Mesothelial cell of epicardium (in vitro differentiated cells): ENCODE data around the gene ABLIM3. TPM values are rescaled to one million over a fixed set of nuclear protein-coding genes. Genes with fewer than 3 reads are reported as not detected.

Experiments
- DNase-seq, 2 experiments: peaks; one replicate each; pipeline ENCODE4 v3.0.0; 2021; ENCODE audit warnings: low spot score in 2 of 2; ENCODE audit not compliant: unreplicated experiment in 2 of 2
- H3K27ac Mint-ChIP-seq: 2 replicates; pipeline ENCODE4 v1.8.0; 2021; ENCODE audit warnings: mixed read lengths
- H3K27me3 Mint-ChIP-seq: 2 replicates; pipeline ENCODE4 v1.8.0; 2021; ENCODE audit warnings: low read depth, mixed read lengths
- H3K36me3 Mint-ChIP-seq: 2 replicates; pipeline ENCODE4 v1.8.0; 2021; ENCODE audit warnings: mixed read lengths
- H3K4me1 Mint-ChIP-seq: 2 replicates; pipeline ENCODE4 v1.8.0; 2021; ENCODE audit warnings: mixed read lengths
- H3K4me3 Mint-ChIP-seq: 2 replicates; pipeline ENCODE4 v1.8.0; 2021; ENCODE audit warnings: mild to moderate bottlenecking, moderate library complexity, mixed read lengths
- H3K9me3 Mint-ChIP-seq: 2 replicates; pipeline ENCODE4 v1.8.0; 2021; ENCODE audit warnings: mixed read lengths
- total RNA-seq: library from RNA; stranded (reverse); gene quantifications from 3 replicates; pipeline ENCODE4 v1.2.1, GENCODE V29; 2021
- TF ChIP-seq, protein P1 (sequence below): fragments of 200-600 bp; sonication (generic); IDR thresholded peaks from one replicate; pipeline ENCODE4 v1.5.0; 2021; ENCODE audit warnings: antibody characterized with exemption; ENCODE audit not compliant: unreplicated experiment

Gene ABLIM3
- total RNA-seq, 1 donor from 2014 or later, result 0.27 TPM

DNA sequence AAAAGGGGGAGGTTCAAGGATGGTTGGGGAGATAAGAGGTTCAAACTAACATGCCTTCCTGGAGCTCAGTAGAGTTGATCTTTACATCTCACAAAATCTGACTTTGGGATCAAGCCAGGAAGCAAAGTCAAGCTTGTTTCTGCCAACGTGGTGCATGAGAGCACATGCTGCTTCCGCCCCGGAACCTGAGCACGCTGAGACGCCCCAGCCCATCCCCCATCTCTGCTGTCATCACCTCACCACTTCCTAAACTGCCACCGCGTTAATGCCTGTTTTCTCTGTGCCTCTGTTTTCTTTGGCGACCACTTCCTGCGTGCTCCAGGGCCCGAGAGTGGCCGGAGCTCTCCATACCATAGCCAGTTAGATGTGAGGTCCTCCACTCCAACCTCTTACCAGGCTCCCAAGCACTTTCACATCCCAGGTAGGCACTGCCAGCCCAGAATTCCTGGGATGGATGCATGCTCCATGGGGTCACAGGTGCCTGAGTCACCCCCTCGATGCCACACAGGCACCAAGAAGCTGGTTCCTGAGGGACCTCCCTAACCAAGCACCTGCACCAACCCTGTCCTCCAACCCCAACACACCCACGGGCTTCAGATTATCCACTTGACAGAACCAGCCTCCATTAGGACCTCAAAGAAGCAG, 99.2 kb downstream of the ABLIM3 start:
- H3K27me3 Mint-ChIP-seq, result peaks cover 92% of the 10 kb centered on the region
- TF ChIP-seq, protein P1, sequence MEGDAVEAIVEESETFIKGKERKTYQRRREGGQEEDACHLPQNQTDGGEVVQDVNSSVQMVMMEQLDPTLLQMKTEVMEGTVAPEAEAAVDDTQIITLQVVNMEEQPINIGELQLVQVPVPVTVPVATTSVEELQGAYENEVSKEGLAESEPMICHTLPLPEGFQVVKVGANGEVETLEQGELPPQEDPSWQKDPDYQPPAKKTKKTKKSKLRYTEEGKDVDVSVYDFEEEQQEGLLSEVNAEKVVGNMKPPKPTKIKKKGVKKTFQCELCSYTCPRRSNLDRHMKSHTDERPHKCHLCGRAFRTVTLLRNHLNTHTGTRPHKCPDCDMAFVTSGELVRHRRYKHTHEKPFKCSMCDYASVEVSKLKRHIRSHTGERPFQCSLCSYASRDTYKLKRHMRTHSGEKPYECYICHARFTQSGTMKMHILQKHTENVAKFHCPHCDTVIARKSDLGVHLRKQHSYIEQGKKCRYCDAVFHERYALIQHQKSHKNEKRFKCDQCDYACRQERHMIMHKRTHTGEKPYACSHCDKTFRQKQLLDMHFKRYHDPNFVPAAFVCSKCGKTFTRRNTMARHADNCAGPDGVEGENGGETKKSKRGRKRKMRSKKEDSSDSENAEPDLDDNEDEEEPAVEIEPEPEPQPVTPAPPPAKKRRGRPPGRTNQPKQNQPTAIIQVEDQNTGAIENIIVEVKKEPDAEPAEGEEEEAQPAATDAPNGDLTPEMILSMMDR, result no peak
- H3K9me3 Mint-ChIP-seq, result no peaks in the 10 kb centered on the region
- H3K36me3 Mint-ChIP-seq, result no peaks in the 10 kb centered on the region
- no peak overlapping the region for H3K4me3 Mint-ChIP-seq
- DNase-seq, result no peak
- no peak overlapping the region for H3K27ac Mint-ChIP-seq
- no peaks in the 10 kb centered on the region for H3K4me1 Mint-ChIP-seq

DNA sequence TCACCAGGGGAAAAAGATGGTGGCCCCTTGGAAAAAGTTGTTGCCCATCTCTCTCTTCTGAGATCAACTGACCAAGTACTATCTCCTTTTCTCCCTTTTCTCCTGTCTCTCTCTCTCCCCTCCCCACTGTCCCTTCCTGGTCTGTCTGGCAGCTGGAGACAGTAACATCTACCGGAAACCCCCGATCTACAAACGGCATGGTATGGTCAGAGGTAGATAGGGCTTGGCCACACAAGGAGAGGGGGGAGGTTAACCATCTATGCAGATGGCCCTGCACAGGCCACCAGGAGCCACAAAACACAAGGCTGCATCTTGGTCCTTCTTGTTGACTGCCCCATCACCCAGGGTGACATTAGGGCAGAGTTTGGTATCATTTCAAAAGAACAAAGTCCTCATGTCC, 101.0 kb downstream of the ABLIM3 start:
- H3K27me3 Mint-ChIP-seq, result peaks cover 92% of the 10 kb centered on the region
- H3K36me3 Mint-ChIP-seq, result no peaks in the 10 kb centered on the region
- no peak overlapping the region for H3K27ac Mint-ChIP-seq

DNA sequence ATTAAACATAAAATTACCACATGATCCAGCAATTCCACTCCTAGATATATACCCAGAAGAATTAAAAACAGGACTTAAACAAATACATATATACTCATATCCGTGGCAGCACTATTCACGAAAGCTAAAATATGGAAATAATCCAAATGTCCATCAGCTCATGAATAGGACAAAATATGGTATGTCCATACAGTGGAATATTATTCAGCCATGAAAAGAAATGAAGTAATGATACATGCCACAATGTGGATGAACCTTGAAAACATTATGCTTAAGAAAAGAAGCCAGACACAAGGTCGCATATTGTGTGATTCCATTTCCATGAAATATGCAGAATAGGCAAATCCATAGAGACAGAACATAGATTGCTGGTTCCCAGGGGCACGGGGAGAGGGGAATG, 105.6 kb downstream of the ABLIM3 start:
- H3K4me1 Mint-ChIP-seq, result no peaks in the 10 kb centered on the region
- H3K27me3 Mint-ChIP-seq, result peaks cover 71% of the 10 kb centered on the region
- no peak for DNase-seq
- H3K27ac Mint-ChIP-seq, result no peak overlapping the region
- TF ChIP-seq, protein P1, result no peak
- peaks cover 7% of the 10 kb centered on the region for H3K9me3 Mint-ChIP-seq
- H3K4me3 Mint-ChIP-seq, result no peak overlapping the region
- no peaks in the 10 kb centered on the region for H3K36me3 Mint-ChIP-seq

More for the DNA sequence above, 101.0 kb downstream of the ABLIM3 start:
- no peaks in the 10 kb centered on the region for H3K4me1 Mint-ChIP-seq
- no peak for DNase-seq
- H3K4me3 Mint-ChIP-seq, result no peak overlapping the region
- H3K9me3 Mint-ChIP-seq, result peaks cover 7% of the 10 kb centered on the region
- TF ChIP-seq, protein P1, result no peak

DNA sequence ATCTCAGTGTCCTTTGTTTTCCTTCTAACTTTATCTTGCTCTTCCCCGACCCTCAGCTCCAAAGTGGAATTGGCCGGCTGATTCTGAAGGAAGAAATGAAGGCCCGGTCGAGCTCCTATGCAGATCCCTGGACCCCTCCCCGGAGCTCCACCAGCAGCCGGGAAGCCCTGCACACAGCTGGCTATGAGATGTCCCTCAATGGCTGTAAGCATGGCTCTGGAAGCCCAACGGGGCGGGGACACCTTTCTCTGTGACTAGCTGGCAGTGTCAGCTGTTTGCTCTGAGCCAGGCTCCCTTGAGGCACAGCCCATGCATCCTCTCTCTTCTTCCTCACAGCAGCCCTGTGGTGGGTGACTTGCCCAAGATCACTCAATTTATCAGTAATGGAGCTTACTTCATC, 106.4 kb downstream of the ABLIM3 start:
- TF ChIP-seq, protein P1, result no peak
- Mint-ChIP-seq H3K4me1 (no peaks in the 10 kb centered on the region), H3K4me3 (no peak overlapping the region), H3K27me3 (peaks cover 70% of the 10 kb centered on the region), H3K36me3 (no peaks in the 10 kb centered on the region), H3K9me3 (peaks cover 7% of the 10 kb centered on the region), H3K27ac (no peak overlapping the region)
- no peak for DNase-seq

DNA sequence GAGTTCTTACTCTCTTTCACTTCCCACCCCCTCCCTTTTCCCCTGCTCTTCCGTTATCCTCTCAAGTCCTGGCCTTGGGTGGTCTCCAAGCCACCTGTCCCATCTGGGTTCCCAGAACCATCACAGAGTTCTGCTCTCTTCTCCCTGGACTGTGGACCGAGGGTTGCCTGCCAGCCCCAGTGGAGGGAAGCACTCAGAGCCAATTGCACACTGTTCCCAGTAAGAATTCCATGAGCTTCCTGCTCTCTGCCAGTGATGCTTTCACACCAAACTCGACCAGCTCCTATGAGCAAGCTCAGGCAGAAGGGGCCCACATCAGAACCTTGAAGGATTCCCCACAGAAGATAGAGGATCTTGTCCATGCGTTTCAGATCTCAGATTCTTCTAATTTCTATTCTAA, 110.3 kb downstream of the ABLIM3 start:
- no peak overlapping the region for H3K4me3 Mint-ChIP-seq
- peaks cover 7% of the 10 kb centered on the region for H3K9me3 Mint-ChIP-seq
- TF ChIP-seq, protein P1, result no peak
- no peak overlapping the region for H3K27ac Mint-ChIP-seq
- DNase-seq, result no peak
- no peaks in the 10 kb centered on the region for H3K36me3 Mint-ChIP-seq
- H3K27me3 Mint-ChIP-seq, result peaks cover 67% of the 10 kb centered on the region
- H3K4me1 Mint-ChIP-seq, result no peaks in the 10 kb centered on the region
